Gastroesophageal sphincter (tissue), 4 donors: Measurements from ENCODE around the gene NOS1AP. TPM values are rescaled to one million over a fixed set of nuclear protein-coding genes. Genes with fewer than 3 reads are reported as not detected.

Experiments
- ATAC-seq: fragments of 150-250 bp; one replicate; pipeline ENCODE4 v1.9.1; 2016; ENCODE audit warnings: mild to moderate bottlenecking, moderate library complexity
- H3K27ac ChIP-seq, 4 donors: fragments of 200-600 bp; sonication (generic) in 3 of 4; 1 replicate in 3 of 4; 2 replicates in 1 of 4; pipeline ENCODE4 v1.5.1; 2016 to 2019
- H3K27me3 ChIP-seq: fragments of 200-600 bp; sonication (generic); one replicate; pipeline ENCODE4 v1.5.1; 2019
- H3K36me3 ChIP-seq, 2 donors: fragments of 200-600 bp; sonication (generic); one replicate each; pipeline ENCODE4 v1.5.1; 2019; ENCODE audit warnings: control low read depth in 1 of 2
- H3K4me1 ChIP-seq, 3 donors: fragments of 200-600 bp; sonication (generic); 1 replicate in 2 of 3; 2 replicates in 1 of 3; pipeline ENCODE4 v1.5.1; 2016 to 2019; ENCODE audit warnings: control low read depth in 2 of 3
- H3K4me3 ChIP-seq, 2 donors: fragments of 200-600 bp; sonication (generic); one replicate each; pipeline ENCODE4 v1.5.1; 2019; ENCODE audit warnings: mild to moderate bottlenecking in 1 of 2, moderate library complexity in 1 of 2
- H3K9me3 ChIP-seq, 3 donors: fragments of 200-600 bp; sonication (generic); one replicate each; pipeline ENCODE4 v1.5.1; 2017 to 2019; ENCODE audit warnings: control low read depth in 2 of 3
- EP300 ChIP-seq: sonication (generic); formaldehyde crosslinking; IDR thresholded peaks from one replicate; pipeline ENCODE4 v1.6.1; 2017; ENCODE audit warnings: antibody characterized with exemption, mild to moderate bottlenecking
- POLR2A ChIP-seq, 2 donors: fragments of 450-650 bp; IDR thresholded peaks; one replicate each; pipeline ENCODE4 v1.6.1; 2017; ENCODE audit warnings: antibody characterized with exemption in 2 of 2, mild to moderate bottlenecking in 2 of 2, moderate library complexity in 1 of 2
- POLR2AphosphoS5 ChIP-seq: sonication (generic); formaldehyde crosslinking; IDR thresholded peaks from one replicate; pipeline ENCODE4 v1.6.1; 2017; ENCODE audit warnings: antibody characterized with exemption
- WGBS, 2 donors: methylation state at CpG; one replicate each; pipeline ENCODE4 v1.1.5; 2018; ENCODE audit warnings: low coverage in 1 of 2; 5-methylcytosine and 5-hydroxymethylcytosine counted together
- total RNA-seq, 4 donors: library from RNA; depleted of rRNA; stranded (reverse); fragments of >200 nt; gene quantifications; one replicate each; pipeline ENCODE4 v1.1.0, GENCODE V29; 2016
- TF ChIP-seq, protein P1 (sequence below), 4 experiments: fragments of 200-600 bp in 2 of 4; fragments of 450-650 bp in 2 of 4; sonication (generic) in 1 of 4; IDR thresholded peaks; one replicate each; pipeline ENCODE4 v1.5.1; 2017 to 2019; ENCODE audit warnings: antibody characterized with exemption in 4 of 4, mild to moderate bottlenecking in 2 of 4, moderate library complexity in 2 of 4

Gene NOS1AP
- total RNA-seq, 4 donors from 2014 or later: 3.5 to 7.8 (median 4.1) TPM

DNA sequence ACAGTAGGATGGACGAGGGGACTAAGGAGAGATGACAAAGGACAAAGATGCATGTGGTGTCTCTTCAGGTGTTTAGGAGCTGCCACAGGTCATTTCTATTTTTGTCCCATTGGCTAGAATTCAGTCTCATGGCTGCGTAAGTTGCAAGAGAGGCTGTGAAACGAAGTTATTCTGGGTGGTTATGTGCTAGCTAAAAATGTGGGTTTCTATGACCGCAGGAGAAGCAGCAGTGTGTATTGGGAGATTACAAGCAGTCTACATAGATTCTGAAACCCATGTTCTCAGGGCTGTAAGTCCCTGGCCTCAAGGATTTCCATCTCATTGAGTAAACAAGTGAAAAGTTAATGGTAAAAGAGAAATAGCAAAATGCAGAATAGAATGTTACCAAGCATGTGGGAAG is 196.5 kb downstream of the NOS1AP start:
- TF ChIP-seq, protein P1, sequence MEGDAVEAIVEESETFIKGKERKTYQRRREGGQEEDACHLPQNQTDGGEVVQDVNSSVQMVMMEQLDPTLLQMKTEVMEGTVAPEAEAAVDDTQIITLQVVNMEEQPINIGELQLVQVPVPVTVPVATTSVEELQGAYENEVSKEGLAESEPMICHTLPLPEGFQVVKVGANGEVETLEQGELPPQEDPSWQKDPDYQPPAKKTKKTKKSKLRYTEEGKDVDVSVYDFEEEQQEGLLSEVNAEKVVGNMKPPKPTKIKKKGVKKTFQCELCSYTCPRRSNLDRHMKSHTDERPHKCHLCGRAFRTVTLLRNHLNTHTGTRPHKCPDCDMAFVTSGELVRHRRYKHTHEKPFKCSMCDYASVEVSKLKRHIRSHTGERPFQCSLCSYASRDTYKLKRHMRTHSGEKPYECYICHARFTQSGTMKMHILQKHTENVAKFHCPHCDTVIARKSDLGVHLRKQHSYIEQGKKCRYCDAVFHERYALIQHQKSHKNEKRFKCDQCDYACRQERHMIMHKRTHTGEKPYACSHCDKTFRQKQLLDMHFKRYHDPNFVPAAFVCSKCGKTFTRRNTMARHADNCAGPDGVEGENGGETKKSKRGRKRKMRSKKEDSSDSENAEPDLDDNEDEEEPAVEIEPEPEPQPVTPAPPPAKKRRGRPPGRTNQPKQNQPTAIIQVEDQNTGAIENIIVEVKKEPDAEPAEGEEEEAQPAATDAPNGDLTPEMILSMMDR (IDR thresholded peaks at IDR 0.05): no peak
- no peak for TF ChIP-seq EP300
- TF ChIP-seq POLR2AphosphoS5: no peak
- no peak for TF ChIP-seq POLR2A (IDR thresholded peaks at IDR 0.05)
- H3K27ac ChIP-seq: no peak overlapping the region
- 95% methylated on average over 4 of the region's 4 CpGs; no CpG with 5 or more reads in 1 of the 2 donors for WGBS, 2 donors

GRCh38 chr1:162270016-162270770 is 200.7 kb downstream of the NOS1AP start:
- no peaks in the 10 kb centered on the region for H3K4me1 ChIP-seq
- TF ChIP-seq, protein P1 (IDR thresholded peaks at IDR 0.05): no peak
- TF ChIP-seq POLR2AphosphoS5 (no peak), EP300 (no peak), POLR2A (IDR thresholded peaks at IDR 0.05) (no peak)
- ATAC-seq: no peak
- no peaks in the 10 kb centered on the region for H3K9me3 ChIP-seq
- 86 to 93% methylated on average over 6 of the region's 6 CpGs for WGBS, 2 donors
- no peaks in the 10 kb centered on the region for H3K27me3 ChIP-seq
- no peak overlapping the region for H3K4me3 ChIP-seq
- H3K27ac ChIP-seq: no peak overlapping the region
- H3K36me3 ChIP-seq: no peaks in the 10 kb centered on the region

More for the DNA sequence above, 196.5 kb downstream of the NOS1AP start:
- no peak for ATAC-seq
- Histone ChIP-seq H3K4me3 (no peak overlapping the region), H3K9me3 (no peaks in the 10 kb centered on the region), H3K27me3 (no peaks in the 10 kb centered on the region), H3K4me1 (no peaks in the 10 kb centered on the region), H3K36me3 (no peaks in the 10 kb centered on the region)

DNA sequence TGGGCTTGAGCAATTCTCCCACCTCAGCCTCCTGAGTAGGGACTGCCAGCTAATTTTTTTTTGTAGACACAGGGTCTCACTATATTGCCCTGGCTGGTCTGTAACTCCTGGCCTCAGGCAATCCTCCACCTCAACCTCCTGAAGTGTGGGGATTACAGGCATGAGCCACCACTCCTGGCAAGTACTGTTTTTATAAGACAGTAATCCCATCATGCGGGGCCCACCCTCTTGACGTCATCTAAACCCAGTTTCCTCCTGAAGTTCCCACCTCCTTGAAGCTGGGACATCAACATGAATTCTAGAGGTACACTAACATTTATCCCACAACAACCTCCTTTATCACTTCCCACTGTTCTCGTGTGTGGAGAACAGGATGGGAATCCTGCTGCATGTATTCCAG is 202.5 kb downstream of the NOS1AP start:
- H3K27ac ChIP-seq: no peak overlapping the region
- TF ChIP-seq, protein P1 (IDR thresholded peaks at IDR 0.05): no peak
- TF ChIP-seq POLR2A (IDR thresholded peaks at IDR 0.05): no peak
- TF ChIP-seq EP300: no peak
- no peak for TF ChIP-seq POLR2AphosphoS5
- H3K4me3 ChIP-seq: no peak overlapping the region
- no peaks in the 10 kb centered on the region for H3K4me1 ChIP-seq
- H3K9me3 ChIP-seq: no peaks in the 10 kb centered on the region
- no peaks in the 10 kb centered on the region for H3K36me3 ChIP-seq
- no peak for ATAC-seq
- WGBS, 2 donors: 89 to 90% methylated on average over 2 of the region's 3 CpGs
- H3K27me3 ChIP-seq: no peaks in the 10 kb centered on the region

GRCh38 chr1:162272419-162272818 is 202.9 kb downstream of the NOS1AP start:
- Histone ChIP-seq H3K9me3 (no peaks in the 10 kb centered on the region), H3K36me3 (no peaks in the 10 kb centered on the region), H3K4me3 (no peak overlapping the region), H3K27me3 (no peaks in the 10 kb centered on the region), H3K27ac (no peak overlapping the region), H3K4me1 (no peaks in the 10 kb centered on the region)
- ATAC-seq: no peak
- TF ChIP-seq, protein P1 (IDR thresholded peaks at IDR 0.05): no peak
- TF ChIP-seq POLR2AphosphoS5 (no peak), POLR2A (IDR thresholded peaks at IDR 0.05) (no peak), EP300 (no peak)
- WGBS, 2 donors: 88 to 96% methylated on average over 4 to 5 of the region's 5 CpGs

- H3K4me3 ChIP-seq: no peak overlapping the region
- H3K9me3 ChIP-seq: no peaks in the 10 kb centered on the region
- no peak for TF ChIP-seq POLR2AphosphoS5
- TF ChIP-seq POLR2A (IDR thresholded peaks at IDR 0.05): no peak
- TF ChIP-seq, protein P1 (IDR thresholded peaks at IDR 0.05): no peak
- no peak for TF ChIP-seq EP300
- H3K27ac ChIP-seq: no peak overlapping the region
- no peaks in the 10 kb centered on the region for H3K36me3 ChIP-seq
- 85 to 89% methylated on average over 3 to 6 of the region's 6 CpGs for WGBS, 2 donors
- no peak for ATAC-seq
- H3K27me3 ChIP-seq: no peaks in the 10 kb centered on the region
- H3K4me1 ChIP-seq: no peaks in the 10 kb centered on the region
These were observed 206.2 kb downstream of the NOS1AP start for GRCh38 chr1:162275622-162276175.
